ENCODE results near the gene RAB44.

GRCh38 chr6:36700831-36701230, 3.2 kb downstream of the RAB44 start:
- TF ChIP-seq CTCF (conservative IDR thresholded peaks at IDR 0.05) (no peak), EZH2 (IDR thresholded peaks at IDR 0.05; ENCODE audit: low read depth) (no peak)

All from PC-9 (cell line).